Sciatic nerve (tissue), 2 donors: ENCODE data around the gene WDR20. TPM values are rescaled to one million over a fixed set of nuclear protein-coding genes. Genes with fewer than 3 reads are reported as not detected.
"Not testable (repeated sequence)": the region's sequence is repeated elsewhere in the genome, so short reads cannot be mapped to it uniquely, and the experiment has no call there.

ENCODE experiments used
- ATAC-seq: fragments of 200-7000 bp; cut with Tn5 transposase; one replicate; pipeline ENCODE4 v1.9.1; 2020; ENCODE audit warnings: mild to moderate bottlenecking, moderate library complexity
- DNase-seq: peaks from one replicate; pipeline ENCODE4 v3.0.0-alpha.2; 2020; ENCODE audit warnings: low spot score
- intact Hi-C: fragments of 100-400 bp; cut with DNase I; formaldehyde crosslinking; loops from one replicate; pipeline ENCODE4 v1.14.2; 2022
- total RNA-seq: library from RNA; stranded (reverse); fragmentation: NEBNext Ultra II Directional; extraction: Animal tissue kit (Norgen Biotek cat#: 25700); gene quantifications from one replicate; pipeline ENCODE4 v1.2.1, GENCODE V29; 2021
- donor health status: DM: no; HTN: no; CAD: no.
- donor health status: DM: no; HTN: no; CAD: no.

The WDR20 gene
- total RNA-seq, 1 donor from 2014 or later, result 39.6 TPM

DNA sequence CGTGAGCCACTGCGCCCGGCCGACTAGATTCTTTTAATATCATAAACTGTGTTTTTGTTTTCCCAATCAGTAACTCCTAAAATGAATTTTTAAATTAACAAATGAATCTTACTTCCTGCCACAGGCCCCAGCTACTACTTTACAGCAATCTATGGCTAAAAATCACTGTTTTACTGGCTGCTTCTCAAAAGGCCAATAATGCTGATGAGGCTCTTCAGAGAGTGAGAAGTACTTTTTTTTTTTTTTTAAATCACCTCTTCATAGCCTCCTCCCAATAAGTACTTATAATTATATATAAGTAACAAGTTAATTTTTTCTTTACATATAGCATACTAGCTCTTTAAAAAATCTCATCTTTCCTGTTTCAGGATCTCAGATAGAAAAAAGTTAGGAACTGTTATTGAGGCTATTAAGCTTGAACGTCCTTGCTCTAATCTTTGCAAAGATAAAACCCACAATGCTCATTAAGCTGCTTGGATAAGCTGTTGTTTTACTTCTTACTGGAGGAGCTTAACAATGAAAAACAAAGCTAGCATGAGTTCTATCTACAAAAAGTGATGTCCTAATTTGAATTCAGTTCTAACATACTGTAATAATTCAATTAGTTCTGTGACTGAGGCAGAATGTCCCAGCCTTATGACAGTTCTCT lies 12.8 kb upstream of the WDR20 start:
- intact Hi-C loops, result no loop called here
- no peak for DNase-seq
- ATAC-seq, result no peak

DNA sequence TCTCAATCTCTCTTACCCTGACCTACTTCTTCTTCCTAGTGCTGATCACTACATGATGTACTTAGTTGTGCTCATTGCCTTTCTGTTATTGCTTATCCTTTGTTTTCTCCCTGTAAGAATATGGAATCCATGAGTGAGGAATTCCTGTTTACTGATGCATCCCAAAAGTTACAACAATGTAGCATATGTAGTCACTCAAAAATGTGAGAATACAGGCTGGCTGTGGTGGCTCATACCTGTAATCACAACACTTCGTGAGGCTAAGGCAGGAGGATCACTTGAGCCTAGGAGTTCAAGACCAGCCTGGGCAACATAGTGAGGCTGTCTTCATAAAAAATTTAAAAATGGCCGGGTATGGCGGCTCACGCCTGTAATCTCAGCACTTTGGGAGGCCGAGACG lies 8.0 kb upstream of the WDR20 start:
- ATAC-seq, result no peak
- DNase-seq, result no peak
- intact Hi-C loops, result no loop called here

- ATAC-seq, intact Hi-C loops, DNase-seq: not testable (repeated sequence)
Measured at GRCh38 chr14:102134021-102134420, 5.7 kb upstream of the WDR20 start.

DNA sequence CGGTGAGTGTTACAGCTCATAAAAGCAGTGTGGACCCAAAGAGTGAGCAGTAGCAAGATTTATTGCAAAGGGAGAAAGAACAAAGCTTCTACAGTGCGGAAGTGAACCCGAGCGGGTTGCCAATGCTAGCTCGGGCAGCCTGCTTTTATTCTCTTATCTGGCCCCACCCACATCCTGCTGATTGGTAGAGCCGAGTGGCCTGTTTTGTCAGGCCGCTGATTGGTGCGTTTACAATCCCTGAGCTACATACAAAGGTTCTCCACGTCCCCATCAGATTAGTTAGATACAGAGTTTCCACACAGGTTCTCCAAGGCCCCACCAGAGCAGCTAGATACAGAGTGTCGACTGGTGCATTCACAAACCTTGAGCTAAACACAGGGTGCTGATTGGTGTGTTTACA lies 5.0 kb upstream of the WDR20 start:
- DNase-seq, intact Hi-C loops, ATAC-seq: not testable (repeated sequence)

DNA sequence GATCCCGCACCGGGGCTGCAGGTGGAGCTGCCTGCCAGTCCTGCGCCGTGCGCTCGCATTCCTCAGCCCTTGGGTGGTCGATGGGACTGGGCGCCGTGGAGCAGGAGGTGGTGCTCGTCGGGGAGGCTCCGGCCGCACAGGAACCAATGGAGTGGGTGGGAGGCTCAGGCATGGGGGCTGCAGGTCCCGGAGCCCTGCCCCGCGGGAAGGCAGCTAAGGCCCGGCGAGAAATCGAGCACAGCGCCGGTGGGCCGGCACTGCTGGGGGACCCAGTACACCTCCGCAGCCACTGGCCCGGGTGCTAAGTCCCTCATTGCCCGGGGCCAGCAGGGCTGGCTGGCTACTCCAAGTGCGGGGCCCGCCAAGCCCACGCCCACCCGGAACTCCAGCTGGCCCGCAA lies 4.2 kb upstream of the WDR20 start:
- intact Hi-C loops, ATAC-seq, DNase-seq: not testable (repeated sequence)

GRCh38 chr14:102138535-102138934 lies 1.2 kb upstream of the WDR20 start:
- no peak for DNase-seq
- no peak for ATAC-seq
- intact Hi-C loops, result no loop called here

- intact Hi-C loops, result no loop called here
- DNase-seq (no peak), ATAC-seq (no peak)
Measured at GRCh38 chr14:102138961-102139285, 774 bp upstream of the WDR20 start.

DNA sequence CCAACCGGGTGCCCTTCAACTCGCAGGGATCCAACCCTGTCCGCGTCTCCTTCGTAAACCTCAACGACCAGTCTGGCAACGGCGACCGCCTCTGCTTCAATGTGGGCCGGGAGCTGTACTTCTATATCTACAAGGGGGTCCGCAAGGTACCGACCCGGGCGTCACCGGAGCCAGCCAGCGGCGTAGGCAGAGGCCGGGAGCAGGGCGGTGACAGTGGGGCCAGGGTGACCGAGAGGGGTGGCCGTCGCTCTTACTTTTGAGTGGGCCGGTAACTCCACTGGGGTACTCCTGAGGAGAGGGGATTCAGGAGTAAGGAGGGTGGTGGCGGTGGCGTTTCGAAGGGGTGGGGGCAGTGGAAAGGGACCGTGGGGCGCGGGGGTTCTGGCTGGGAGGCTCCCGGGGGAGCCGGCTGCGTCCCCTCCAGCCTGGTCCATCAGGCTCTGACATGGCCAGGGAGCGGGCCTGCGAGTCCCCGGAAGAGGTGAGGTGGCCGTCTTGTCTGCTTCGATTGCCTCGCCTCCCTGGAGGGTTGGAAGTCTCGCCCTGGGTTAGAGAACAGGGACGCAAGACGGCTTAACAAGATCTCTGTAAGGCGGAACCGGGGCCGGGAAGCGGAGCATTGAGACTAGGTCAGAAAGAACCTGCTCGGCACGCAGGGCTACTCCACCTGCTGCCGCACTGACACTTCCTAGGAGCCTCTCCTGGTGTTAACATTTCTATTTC lies 491 bp downstream of the WDR20 start:
- ATAC-seq (peak; percentile 42), DNase-seq (no peak)
- intact Hi-C loops, result no loop called here

- DNase-seq (no peak), ATAC-seq (no peak)
- intact Hi-C loops, result no loop called here
Measured at GRCh38 chr14:102140750-102141145, 1.1 kb downstream of the WDR20 start.

- ATAC-seq (no peak), DNase-seq (no peak)
- intact Hi-C loops, result no loop called here
Measured at GRCh38 chr14:102141797-102142196, 2.1 kb downstream of the WDR20 start.

GRCh38 chr14:102144914-102145313 lies 5.2 kb downstream of the WDR20 start:
- intact Hi-C loops, result no loop called here
- ATAC-seq (no peak), DNase-seq (no peak)

GRCh38 chr14:102145395-102145794 lies 5.7 kb downstream of the WDR20 start:
- DNase-seq, result no peak
- no peak for ATAC-seq
- intact Hi-C loops, result no loop called here

DNA sequence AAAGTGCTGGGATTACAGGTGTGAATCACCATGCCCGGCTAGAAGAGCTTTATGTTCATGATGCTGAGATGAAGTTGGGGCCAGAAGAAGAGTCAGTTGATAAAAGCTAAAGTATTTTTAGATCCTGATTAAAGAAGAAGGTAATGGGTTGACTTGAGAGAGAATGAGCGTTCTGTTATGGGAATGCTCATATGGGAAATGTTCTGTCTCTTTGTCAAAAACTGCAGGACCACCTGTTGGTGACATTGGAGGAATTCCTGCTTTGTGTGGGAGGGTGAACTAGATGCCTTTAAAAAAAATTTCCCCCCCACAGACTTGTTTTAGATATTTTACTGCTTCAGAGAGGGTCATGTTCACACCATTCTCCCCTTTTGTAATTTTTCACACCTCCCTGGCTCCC lies 6.7 kb downstream of the WDR20 start:
- ATAC-seq, result no peak
- no peak for DNase-seq
- intact Hi-C loops, result no loop called here

GRCh38 chr14:102150083-102150482 lies 10.4 kb downstream of the WDR20 start:
- DNase-seq (no peak), ATAC-seq (no peak)
- intact Hi-C loops, result no loop called here

GRCh38 chr14:102150744-102151143 lies 11.0 kb downstream of the WDR20 start:
- ATAC-seq (no peak), DNase-seq (no peak)
- intact Hi-C loops, result no loop called here

DNA sequence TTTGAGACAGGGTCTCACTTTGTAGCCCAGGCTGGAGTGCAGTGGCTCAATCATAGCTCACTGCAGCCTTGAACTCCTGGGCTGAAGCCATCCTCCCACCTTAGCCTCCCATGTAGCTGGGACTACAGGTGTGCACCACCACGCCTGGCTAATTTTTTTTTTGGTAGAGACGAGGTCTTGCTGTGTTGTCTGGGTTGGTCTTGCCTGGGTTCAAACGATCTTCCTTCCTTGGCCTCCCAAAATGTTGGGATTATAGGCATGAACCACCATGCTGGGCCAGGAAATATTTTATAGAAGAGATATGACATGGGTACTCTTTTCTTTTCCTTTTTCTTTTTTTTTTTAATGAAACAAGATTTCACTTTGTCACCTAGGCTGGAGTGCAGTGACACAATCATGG lies 11.7 kb downstream of the WDR20 start:
- DNase-seq, intact Hi-C loops: not testable (repeated sequence)

GRCh38 chr14:102154121-102154520 lies 14.4 kb downstream of the WDR20 start:
- intact Hi-C loops, result no loop called here
- no peak for ATAC-seq
- no peak for DNase-seq

More for the DNA sequence above, 11.7 kb downstream of the WDR20 start:
- ATAC-seq, result not testable (repeated sequence)

GRCh38 chr14:102154821-102155549 lies 15.3 kb downstream of the WDR20 start:
- ATAC-seq, result no peak
- intact Hi-C loops, result loop anchor here (5.0 kb wide), 1 partner anchor 1392 kb away; no protein-coding TSS in a partner anchor
- no peak for DNase-seq

DNA sequence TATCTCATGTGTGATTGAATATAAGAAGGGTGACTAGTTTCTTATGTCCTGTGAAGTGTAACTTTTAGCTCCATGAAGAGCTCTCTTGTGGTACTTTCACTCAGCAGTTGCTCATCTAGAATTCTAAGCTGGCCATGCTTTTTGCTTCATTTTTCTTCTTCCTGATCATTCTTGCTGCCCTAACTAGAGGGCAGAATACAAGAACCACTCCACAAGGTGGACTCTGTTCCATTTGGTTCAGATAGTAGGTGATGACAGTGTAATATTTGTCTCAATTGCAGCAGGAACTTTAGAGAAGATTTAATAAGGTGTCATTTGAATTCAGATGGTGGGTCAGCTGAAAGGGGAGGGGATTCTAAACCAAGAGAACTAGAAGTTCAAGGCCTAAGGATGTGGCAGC lies 17.6 kb downstream of the WDR20 start:
- DNase-seq (no peak), ATAC-seq (no peak)
- intact Hi-C loops, result loop anchor here (5.0 kb wide), 1 partner anchor 1390 kb away; no protein-coding TSS in a partner anchor

- ATAC-seq (no peak), DNase-seq (no peak)
- intact Hi-C loops, result loop anchor here (5.0 kb wide), 1 partner anchor 1389 kb away; no protein-coding TSS in a partner anchor
Measured at GRCh38 chr14:102158797-102159196, 19.1 kb downstream of the WDR20 start.
